GM23338 (cell line): ENCODE data around the gene ZNF19. TPM values are rescaled to one million over a fixed set of nuclear protein-coding genes. Genes with fewer than 3 reads are reported as not detected.

Experiments
- ATAC-seq: fragments of 200-7000 bp; cut with Tn5 transposase; 3 replicates; pipeline ENCODE4 v1.9.1; 2020
- DNase-seq: peaks from one replicate; pipeline ENCODE4 v3.0.0-alpha.2; 2015; ENCODE audit warnings: low spot score
- H2AFZ ChIP-seq: fragments of 200-600 bp; sonication (generic); 2 replicates; pipeline ENCODE4 v1.8.0; 2016; ENCODE audit warnings: antibody characterized with exemption, mild to moderate bottlenecking, moderate library complexity
- H3F3A ChIP-seq: fragments of 200-600 bp; sonication (generic); replicated peaks from 2 replicates; pipeline ENCODE4 v1.8.0; 2017; ENCODE audit warnings: antibody characterized with exemption, mixed run types, low read depth
- H3K27ac ChIP-seq: fragments of 200-600 bp; sonication (generic); 2 replicates; pipeline ENCODE4 v1.6.1; 2016; ENCODE audit warnings: low read depth
- H3K27me3 ChIP-seq: fragments of 200-600 bp; sonication (generic); 2 replicates; pipeline ENCODE4 v1.8.0; 2016; ENCODE audit warnings: mild to moderate bottlenecking, mixed run types, moderate library complexity; ENCODE audit not compliant: insufficient read depth
- H3K36me3 ChIP-seq: fragments of 200-600 bp; sonication (generic); 2 replicates; pipeline ENCODE4 v1.8.0; 2016; ENCODE audit warnings: mild to moderate bottlenecking; ENCODE audit not compliant: insufficient read depth
- H3K4me1 ChIP-seq: fragments of 200-600 bp; sonication (generic); 2 replicates; pipeline ENCODE4 v1.8.0; 2016; ENCODE audit warnings: mild to moderate bottlenecking, moderate library complexity; ENCODE audit not compliant: insufficient read depth
- H3K4me2 ChIP-seq: fragments of 200-600 bp; sonication (generic); 2 replicates; pipeline ENCODE4 v1.7.1; 2017; ENCODE audit warnings: mixed run types
- H3K4me3 ChIP-seq: fragments of 200-600 bp; sonication (generic); 2 replicates; pipeline ENCODE4 v1.6.1; 2016; ENCODE audit warnings: mixed run types
- H3K79me2 ChIP-seq: fragments of 200-600 bp; sonication (generic); replicated peaks from 2 replicates; pipeline ENCODE4 v1.8.0; 2017; ENCODE audit warnings: mild to moderate bottlenecking; ENCODE audit not compliant: insufficient read depth
- H3K9me2 ChIP-seq: fragments of 200-600 bp; sonication (generic); 2 replicates; pipeline ENCODE4 v1.8.0; 2017; ENCODE audit not compliant: insufficient read depth
- H4K20me1 ChIP-seq: fragments of 200-600 bp; sonication (generic); replicated peaks from 2 replicates; pipeline ENCODE4 v1.8.0; 2017; ENCODE audit warnings: mild to moderate bottlenecking; ENCODE audit not compliant: insufficient read depth
- H3K27ac Mint-ChIP-seq: 2 replicates; pipeline ENCODE4 v1.8.0; 2020; ENCODE audit warnings: inconsistent platforms, mild to moderate bottlenecking, moderate library complexity, mixed read lengths
- H3K27me3 Mint-ChIP-seq: 3 replicates; pipeline ENCODE4 v1.8.0; 2022; ENCODE audit warnings: low read depth, mild to moderate bottlenecking, moderate library complexity, mixed read lengths, inconsistent platforms; ENCODE audit not compliant: insufficient read depth, poor library complexity
- H3K36me3 Mint-ChIP-seq: 3 replicates; pipeline ENCODE4 v1.8.0; 2021; ENCODE audit warnings: low read depth, mild to moderate bottlenecking, inconsistent platforms, moderate library complexity, mixed read lengths
- H3K4me1 Mint-ChIP-seq: 3 replicates; pipeline ENCODE4 v1.8.0; 2020; ENCODE audit warnings: mild to moderate bottlenecking, inconsistent platforms, mixed read lengths
- H3K4me3 Mint-ChIP-seq: 3 replicates; pipeline ENCODE4 v1.8.0; 2021; ENCODE audit warnings: moderate library complexity, mild to moderate bottlenecking, inconsistent platforms, mixed read lengths
- H3K9me3 Mint-ChIP-seq: 3 replicates; pipeline ENCODE4 v1.8.0; 2020; ENCODE audit warnings: moderate library complexity, mild to moderate bottlenecking, inconsistent platforms, mixed read lengths
- CREB1 ChIP-seq: fragments of 250-450 bp; sonication (Bioruptor Pico); IDR thresholded peaks from 2 replicates; pipeline ENCODE4 v1.5.0; 2020; ENCODE audit warnings: low read depth, mild to moderate bottlenecking, moderate library complexity
- JUNB ChIP-seq: IDR thresholded peaks from one replicate; pipeline ENCODE4 v1.6.1; 2016; ENCODE audit warnings: antibody characterized with exemption; ENCODE audit not compliant: unreplicated experiment
- NANOG ChIP-seq: IDR thresholded peaks from 2 replicates; pipeline ENCODE4 v1.6.1; 2016; ENCODE audit warnings: antibody characterized with exemption, borderline replicate concordance
- POLR2AphosphoS5 ChIP-seq: IDR thresholded peaks from 2 replicates; pipeline ENCODE4 v1.6.1; 2016; ENCODE audit warnings: antibody characterized with exemption, low read depth
- STAT1 ChIP-seq: IDR thresholded peaks from one replicate; pipeline ENCODE4 v1.6.1; 2016; ENCODE audit warnings: antibody characterized with exemption; ENCODE audit not compliant: unreplicated experiment
- polyA plus RNA-seq: library from polyadenylated mRNA; unstranded; fragments of >200 nt; fragmentation: Nextera tagmentation; extraction: Ambion mirVana; gene quantifications from 2 replicates; pipeline ENCODE4 v1.2.1, GENCODE V29; 2016
- total RNA-seq: library from RNA; depleted of rRNA; stranded (reverse); fragments of >200 nt; shearing (Covaris generic); gene quantifications from 2 replicates; pipeline ENCODE4 v1.2.3, GENCODE V29; 2014
- TF ChIP-seq, protein P1 (sequence below): IDR thresholded peaks from one replicate; pipeline ENCODE4 v1.6.1; 2018; ENCODE audit warnings: antibody characterized with exemption; ENCODE audit not compliant: unreplicated experiment
- TF ChIP-seq, protein P2 (sequence below), 2 experiments: fragments of 200-600 bp in 1 of 2; sonication (generic) in 1 of 2; conservative IDR thresholded peaks; 2 replicates each; pipeline versions ENCODE4 v1.5.1 to v1.6.1; 2016 to 2017; ENCODE audit warnings: antibody characterized with exemption in 2 of 2, low read depth in 2 of 2, mild to moderate bottlenecking in 2 of 2, moderate library complexity in 1 of 2

Gene ZNF19
- total and polyA plus RNA-seq, 2 experiments from 2014 or later = 1.0 to 4.8 TPM

DNA sequence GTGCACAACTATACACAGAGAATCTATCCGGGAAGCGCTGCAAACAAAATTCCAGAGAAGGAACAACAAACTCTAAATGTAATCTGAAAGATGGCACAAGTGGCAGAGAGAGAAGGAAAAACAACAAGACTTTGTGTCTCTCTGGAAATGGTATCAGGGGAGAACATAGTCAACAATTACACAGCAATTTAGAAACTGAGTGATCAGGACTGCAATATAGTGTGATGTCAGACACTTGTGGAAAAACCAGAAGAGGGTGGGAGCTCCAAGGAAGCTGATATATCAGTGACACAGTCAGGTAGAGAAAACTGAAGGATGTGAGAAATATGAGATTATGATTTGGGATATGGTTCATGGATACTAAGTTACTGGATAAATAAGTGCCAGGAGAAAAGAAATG is 8.2 kb downstream of the ZNF19 start:
- H3K79me2 ChIP-seq = no peaks in the 10 kb centered on the region
- H3K4me3 ChIP-seq = no peak overlapping the region
- no peaks in the 10 kb centered on the region for H3K9me3 Mint-ChIP-seq
- no peaks in the 10 kb centered on the region for H3F3A ChIP-seq
- H3K27me3 ChIP-seq = no peaks in the 10 kb centered on the region
- TF ChIP-seq CREB1 (CRISPR knock-in tag) (no peak), POLR2AphosphoS5 (no peak), NANOG (no peak), JUNB (no peak)
- TF ChIP-seq, protein P1, sequence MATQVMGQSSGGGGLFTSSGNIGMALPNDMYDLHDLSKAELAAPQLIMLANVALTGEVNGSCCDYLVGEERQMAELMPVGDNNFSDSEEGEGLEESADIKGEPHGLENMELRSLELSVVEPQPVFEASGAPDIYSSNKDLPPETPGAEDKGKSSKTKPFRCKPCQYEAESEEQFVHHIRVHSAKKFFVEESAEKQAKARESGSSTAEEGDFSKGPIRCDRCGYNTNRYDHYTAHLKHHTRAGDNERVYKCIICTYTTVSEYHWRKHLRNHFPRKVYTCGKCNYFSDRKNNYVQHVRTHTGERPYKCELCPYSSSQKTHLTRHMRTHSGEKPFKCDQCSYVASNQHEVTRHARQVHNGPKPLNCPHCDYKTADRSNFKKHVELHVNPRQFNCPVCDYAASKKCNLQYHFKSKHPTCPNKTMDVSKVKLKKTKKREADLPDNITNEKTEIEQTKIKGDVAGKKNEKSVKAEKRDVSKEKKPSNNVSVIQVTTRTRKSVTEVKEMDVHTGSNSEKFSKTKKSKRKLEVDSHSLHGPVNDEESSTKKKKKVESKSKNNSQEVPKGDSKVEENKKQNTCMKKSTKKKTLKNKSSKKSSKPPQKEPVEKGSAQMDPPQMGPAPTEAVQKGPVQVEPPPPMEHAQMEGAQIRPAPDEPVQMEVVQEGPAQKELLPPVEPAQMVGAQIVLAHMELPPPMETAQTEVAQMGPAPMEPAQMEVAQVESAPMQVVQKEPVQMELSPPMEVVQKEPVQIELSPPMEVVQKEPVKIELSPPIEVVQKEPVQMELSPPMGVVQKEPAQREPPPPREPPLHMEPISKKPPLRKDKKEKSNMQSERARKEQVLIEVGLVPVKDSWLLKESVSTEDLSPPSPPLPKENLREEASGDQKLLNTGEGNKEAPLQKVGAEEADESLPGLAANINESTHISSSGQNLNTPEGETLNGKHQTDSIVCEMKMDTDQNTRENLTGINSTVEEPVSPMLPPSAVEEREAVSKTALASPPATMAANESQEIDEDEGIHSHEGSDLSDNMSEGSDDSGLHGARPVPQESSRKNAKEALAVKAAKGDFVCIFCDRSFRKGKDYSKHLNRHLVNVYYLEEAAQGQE = no peak
- no peak overlapping the region for H2AFZ ChIP-seq
- no peak overlapping the region for H3K27ac ChIP-seq
- H3K9me2 ChIP-seq = no peaks in the 10 kb centered on the region
- H3K4me1 ChIP-seq = no peaks in the 10 kb centered on the region; the same call in none of the 2 replicates
- H4K20me1 ChIP-seq = no peaks in the 10 kb centered on the region
- ATAC-seq (no peak), DNase-seq (no peak)
- H3K4me2 ChIP-seq = no peak overlapping the region
- no peaks in the 10 kb centered on the region for H3K36me3 ChIP-seq
- 0 out of 3 replicates have a peak, but pooled peaks cover 3% of the 10 kb centered on the region for H3K36me3 Mint-ChIP-seq
- H3K4me1 Mint-ChIP-seq = peaks cover 7% of the 10 kb centered on the region; the same call in 2 of the 3 replicates
- no peak overlapping the region for H3K4me3 Mint-ChIP-seq
- no peak overlapping the region for H3K27ac Mint-ChIP-seq
- H3K27me3 Mint-ChIP-seq = no peaks in the 10 kb centered on the region

DNA sequence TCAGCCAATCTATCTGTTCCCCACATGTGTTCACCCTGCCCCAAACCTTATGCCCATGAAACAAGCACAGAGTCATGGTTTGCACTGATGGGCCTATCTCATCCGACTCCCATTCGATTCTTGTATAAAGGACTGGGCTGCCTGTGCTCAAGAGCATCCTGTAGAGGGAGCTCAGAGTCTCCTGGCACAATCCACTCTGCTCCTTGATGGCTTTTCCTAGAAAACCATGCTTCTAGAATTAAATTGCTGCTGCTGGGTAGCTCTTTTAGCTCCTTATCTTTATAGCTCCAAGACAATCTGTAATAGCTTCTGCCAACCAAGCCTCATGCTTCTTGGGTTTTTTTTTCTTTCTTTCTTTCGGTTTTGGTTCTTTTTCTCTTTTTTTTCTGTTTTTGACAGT is 9.7 kb downstream of the ZNF19 start:
- Histone ChIP-seq H3K4me1 (no peaks in the 10 kb centered on the region; the same call in 1 of the 2 replicates), H3K9me2 (no peaks in the 10 kb centered on the region), H3K4me3 (no peak overlapping the region), H3K36me3 (no peaks in the 10 kb centered on the region), H3K27ac (no peak overlapping the region), H3K4me2 (no peak overlapping the region), H3F3A (no peaks in the 10 kb centered on the region), H3K27me3 (no peaks in the 10 kb centered on the region), H3K79me2 (no peaks in the 10 kb centered on the region), H2AFZ (no peak overlapping the region), H4K20me1 (no peaks in the 10 kb centered on the region)
- TF ChIP-seq, protein P2, sequence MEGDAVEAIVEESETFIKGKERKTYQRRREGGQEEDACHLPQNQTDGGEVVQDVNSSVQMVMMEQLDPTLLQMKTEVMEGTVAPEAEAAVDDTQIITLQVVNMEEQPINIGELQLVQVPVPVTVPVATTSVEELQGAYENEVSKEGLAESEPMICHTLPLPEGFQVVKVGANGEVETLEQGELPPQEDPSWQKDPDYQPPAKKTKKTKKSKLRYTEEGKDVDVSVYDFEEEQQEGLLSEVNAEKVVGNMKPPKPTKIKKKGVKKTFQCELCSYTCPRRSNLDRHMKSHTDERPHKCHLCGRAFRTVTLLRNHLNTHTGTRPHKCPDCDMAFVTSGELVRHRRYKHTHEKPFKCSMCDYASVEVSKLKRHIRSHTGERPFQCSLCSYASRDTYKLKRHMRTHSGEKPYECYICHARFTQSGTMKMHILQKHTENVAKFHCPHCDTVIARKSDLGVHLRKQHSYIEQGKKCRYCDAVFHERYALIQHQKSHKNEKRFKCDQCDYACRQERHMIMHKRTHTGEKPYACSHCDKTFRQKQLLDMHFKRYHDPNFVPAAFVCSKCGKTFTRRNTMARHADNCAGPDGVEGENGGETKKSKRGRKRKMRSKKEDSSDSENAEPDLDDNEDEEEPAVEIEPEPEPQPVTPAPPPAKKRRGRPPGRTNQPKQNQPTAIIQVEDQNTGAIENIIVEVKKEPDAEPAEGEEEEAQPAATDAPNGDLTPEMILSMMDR (conservative IDR thresholded peaks at IDR 0.05; ENCODE audit: low read depth in 2 of 2) = peak; percentile 70 to 84
- no peak for TF ChIP-seq STAT1
- Mint-ChIP-seq H3K4me3 (no peak overlapping the region), H3K27ac (no peak overlapping the region), H3K27me3 (no peaks in the 10 kb centered on the region), H3K36me3 (0 out of 3 replicates have a peak, but pooled peaks cover 3% of the 10 kb centered on the region), H3K9me3 (no peaks in the 10 kb centered on the region), H3K4me1 (peaks cover 7% of the 10 kb centered on the region; the same call in 2 of the 3 replicates)
- peak; percentile 87 for ATAC-seq
- peak; percentile 77 for DNase-seq
